GM21619 (cell line): ENCODE measurements around the gene PBX1.

Experiments
- ATAC-seq: cut with Tn5 transposase; IDR thresholded peaks from one replicate; pipeline ENCODE4 v1.9.1; 2021; ENCODE audit not compliant: unreplicated experiment

The PBX1 gene

DNA sequence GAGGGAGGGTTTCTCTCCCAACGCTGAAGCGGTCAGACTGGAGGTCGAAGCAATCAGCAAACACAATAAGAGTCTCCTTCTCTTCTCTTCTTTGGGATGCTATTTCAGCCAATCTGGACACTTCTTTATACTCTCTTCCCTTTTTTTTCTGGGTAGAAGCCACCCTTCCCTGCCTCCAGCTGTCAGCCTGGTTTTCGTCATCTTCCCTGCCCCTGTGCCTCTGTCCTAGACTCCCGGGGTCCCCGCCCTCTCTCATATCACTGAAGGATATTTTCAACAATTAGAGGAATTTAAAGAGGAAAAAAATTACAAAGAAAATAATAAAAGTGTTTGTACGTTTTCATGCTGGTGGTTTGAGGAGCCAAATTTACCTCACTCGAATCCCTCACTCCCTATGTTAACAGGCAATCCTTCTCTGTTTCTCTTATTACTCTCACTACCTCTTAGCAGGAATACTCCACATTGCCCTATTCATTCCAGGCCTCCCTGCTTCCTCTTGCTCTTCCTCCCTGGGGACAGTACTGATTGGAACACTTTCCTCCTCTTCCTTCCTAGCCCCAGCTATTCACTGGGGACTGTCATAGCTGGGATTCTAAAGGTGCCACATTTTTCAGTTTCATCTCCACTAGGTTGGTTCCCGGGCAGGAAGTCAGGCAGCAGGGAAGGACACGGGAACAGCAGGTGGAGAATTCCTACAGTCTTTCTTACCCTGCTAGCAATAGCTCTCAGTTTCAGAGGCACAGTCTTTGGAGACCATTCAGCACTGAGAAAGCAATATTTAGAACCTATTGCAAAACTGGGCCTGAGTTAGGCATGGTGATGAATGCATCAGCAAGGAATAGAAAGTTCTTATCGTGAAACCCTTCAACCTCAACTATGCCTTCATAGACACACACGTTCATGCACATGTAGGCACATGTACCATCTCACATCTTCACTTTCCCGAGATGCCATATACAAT, 288.0 kb downstream of the PBX1 start:
- no peak for ATAC-seq

DNA sequence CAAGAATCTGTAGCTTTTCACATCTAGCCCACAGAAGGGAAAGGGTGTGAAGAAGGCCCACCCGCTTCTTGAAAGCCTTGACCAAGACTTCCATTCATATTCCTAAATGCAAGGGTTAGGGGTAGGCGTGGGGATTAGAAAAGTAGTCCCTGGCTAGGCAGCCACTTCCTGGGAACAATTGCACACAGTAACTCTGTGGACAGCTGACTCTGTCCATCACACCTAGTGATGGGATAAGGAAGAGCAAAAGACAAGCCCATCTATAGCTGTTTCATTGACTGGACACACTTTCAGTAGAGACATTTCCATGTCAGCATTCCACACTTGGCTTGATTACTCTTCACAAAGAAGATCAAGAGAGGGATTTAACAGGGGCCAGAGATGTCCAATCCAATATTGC, 294.2 kb downstream of the PBX1 start:
- no peak for ATAC-seq

DNA sequence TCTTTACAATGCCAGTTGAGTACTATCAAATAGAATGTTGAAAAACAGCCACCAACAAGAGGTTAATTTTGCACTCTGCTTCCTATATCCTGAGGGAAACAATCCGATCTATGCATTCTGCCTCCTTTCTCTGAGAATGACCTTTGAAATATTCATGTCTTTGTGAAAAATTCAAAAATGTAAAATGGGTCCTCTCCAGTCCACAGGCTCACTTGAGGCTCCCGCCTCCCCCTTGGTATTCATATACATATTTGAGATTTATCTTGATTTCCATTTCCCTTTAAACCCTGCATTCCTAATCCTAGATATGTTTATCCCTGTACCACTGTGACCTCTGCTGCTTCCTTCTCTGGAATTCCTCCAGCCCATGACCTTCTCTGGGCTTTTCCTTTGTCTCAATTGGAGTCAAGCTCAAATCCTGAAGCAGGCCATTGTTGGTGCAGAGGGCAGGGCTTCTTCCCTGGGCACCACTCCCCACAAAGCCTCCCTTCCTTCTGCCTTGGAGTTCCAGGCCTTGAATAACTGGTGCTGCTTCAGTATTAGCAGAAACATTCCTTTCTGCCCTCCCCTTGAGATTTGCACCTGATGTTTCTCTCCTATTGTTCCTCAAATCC, 296.8 kb downstream of the PBX1 start:
- no peak for ATAC-seq

DNA sequence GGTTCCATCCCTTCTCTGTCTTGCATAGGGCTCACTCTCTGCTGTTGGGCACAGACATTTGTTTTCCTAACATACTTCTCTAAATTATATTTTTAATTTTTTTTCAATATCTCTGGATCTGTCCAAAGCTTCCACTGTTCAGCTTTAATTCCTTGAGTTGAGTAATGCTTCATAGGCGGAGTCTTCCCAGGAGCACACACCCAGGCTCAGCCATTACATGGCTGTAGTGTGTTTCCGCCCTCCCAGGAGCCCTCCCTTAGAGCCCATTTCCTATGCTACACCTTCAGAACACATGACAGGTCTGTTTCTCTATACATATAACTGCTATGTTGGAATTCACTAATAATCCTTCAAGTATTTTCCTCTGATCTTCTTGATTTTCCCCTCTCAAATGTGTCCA, 297.4 kb downstream of the PBX1 start:
- ATAC-seq = no peak

DNA sequence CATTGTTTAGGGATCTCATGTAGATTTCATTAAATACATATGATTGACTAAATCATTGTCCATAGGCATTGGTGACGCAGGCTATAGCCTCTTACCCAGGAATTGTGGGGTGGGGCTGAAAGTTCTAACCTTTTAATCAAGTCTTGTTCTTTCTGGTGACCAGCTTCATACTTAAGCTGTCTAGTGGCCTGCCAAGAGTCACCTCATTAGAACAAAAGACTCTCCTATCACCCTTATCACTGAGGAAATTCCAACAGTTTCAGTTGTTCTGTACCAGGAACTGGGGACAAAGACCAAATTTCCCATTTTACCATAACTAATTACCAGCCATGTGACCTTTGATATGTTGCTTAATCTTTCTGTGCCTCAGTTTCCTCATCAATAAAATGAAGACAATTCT, 298.5 kb downstream of the PBX1 start:
- ATAC-seq = no peak

DNA sequence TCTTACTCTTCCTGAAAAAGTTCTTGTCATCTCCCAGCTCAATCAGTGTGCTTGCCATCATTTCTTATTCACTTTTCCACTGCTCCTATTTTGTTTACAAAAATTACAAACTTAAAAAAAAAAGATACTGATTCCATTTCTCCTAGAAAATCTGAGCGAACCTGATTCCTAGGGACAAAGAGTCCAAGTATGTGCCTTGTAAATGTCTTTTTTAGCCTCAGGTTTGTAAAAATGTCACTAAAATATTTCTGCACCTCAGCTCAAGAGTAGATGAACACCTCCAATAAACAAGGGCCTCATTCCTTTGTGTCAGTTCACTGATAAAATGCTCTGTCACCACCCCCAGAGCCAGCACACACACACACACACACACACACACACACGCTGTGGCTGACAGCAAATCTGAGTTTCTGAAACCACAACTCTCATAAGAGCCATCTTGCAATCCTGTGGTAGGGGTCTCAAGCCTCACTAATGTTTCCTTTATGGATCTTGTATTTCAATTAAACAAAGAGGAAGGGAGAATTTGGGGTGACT, 299.2 kb downstream of the PBX1 start:
- no peak for ATAC-seq

DNA sequence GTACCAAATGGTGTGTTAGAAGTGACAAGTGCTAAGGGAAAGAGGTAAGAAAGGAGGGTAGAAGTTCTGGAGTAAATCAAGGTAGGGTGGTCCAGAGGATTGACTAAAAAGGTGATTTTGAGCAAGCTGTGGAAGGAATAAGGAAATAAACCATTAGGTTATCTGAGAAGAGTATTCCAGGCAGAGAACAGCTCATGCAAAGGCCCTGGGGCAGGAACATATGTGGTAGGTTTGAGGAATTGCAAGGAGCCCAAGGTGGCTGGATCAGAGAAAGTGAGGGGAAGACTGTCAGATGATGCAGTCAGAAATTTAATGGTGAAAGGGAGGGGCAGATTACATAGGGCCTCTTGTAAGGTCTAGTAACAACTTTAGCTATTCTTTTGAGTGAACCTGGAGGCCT, 302.6 kb downstream of the PBX1 start:
- ATAC-seq = no peak

DNA sequence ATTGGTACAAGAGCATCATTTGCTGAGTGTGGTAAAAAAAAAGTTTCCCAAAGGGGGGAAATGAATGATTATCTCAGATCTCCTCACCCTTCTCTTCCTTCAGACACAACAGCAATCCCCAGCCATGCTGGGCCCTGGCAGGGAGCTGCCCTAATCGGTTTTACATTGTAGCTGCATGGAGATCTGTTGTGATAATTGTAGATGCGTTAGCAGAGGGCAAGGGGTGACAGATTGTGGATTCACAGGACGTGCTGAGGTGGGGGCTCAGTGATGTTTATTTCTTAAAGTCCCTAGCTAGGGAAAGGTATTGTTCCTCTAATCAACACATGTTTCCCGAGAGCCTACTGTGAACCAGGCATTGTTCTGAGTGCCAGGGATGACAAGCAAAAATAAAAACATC, 304.1 kb downstream of the PBX1 start:
- no peak for ATAC-seq

DNA sequence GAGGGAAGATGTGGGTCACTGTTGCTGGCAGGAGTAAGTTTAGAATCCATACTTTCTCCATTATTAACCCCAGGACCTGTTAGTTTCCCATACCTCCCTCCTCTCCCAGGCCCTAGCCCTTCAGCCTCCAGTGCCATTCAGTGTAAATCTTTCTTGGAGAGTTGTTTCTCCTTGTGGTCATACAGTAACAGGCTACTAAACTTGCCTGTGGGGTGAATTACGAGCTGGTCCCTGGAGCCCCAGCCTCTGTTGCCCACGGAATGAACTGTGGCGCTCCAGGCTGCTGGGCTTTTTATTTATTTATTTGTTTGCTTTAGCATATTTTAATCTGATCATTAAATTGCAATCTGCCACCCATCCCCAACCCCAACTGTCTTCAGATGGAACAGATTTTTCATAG, 305.2 kb downstream of the PBX1 start:
- ATAC-seq = no peak

DNA sequence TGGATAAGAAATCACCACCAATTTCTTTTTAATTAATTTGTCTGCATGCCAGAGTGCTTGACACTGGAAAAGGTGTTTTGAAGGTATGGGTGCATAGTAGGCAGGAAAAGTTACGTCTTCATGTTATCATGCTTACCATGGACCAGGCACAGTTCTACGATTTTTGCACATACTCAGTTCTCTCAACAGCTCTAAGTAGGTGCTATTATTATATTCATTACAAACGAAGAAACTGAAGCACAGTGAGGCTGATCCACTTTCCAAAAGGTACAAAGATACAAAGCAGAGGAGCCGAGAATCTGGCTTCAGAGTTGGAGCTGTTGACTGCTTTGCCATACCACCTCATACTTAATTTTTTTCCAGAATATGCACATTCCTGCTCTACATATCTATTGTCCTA, 306.4 kb downstream of the PBX1 start:
- ATAC-seq = no peak

DNA sequence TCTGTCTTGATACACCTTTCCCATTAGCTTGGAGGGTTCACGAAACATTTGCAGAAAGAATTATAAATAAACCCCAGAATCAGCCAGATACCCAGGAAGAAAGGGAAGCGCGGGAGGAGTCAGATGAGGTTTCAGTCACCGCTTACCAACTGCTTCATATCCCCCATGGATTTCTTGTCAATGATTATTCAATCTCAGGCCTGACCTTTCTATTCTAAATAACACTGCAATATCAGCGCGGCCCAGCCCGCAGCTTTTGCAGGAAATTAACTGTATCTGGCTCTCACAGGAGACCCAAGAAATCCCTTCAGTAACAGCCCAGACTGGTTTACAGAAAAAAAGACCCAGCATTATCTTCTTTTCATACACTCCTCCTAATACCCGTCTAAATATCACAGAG, 308.6 kb downstream of the PBX1 start:
- no peak for ATAC-seq

DNA sequence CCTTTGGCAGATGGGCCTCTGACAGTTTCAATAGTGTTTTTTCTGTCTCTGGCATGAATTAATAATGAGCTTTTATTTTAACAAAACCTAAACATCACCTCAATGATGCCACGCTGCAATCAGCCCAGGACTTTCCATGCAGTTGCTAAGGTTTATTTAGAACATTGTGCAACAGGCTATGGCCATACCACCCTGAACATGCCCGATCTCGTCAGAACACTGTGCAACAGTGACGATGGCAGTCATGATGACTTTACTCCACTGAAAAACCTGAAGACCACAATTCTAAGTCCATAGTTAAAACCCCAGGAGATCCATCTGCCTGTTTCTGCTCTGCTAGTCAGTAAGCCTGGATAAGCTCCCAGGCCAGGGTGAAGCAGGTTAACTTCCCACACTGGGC, 310.0 kb downstream of the PBX1 start:
- ATAC-seq = no peak

DNA sequence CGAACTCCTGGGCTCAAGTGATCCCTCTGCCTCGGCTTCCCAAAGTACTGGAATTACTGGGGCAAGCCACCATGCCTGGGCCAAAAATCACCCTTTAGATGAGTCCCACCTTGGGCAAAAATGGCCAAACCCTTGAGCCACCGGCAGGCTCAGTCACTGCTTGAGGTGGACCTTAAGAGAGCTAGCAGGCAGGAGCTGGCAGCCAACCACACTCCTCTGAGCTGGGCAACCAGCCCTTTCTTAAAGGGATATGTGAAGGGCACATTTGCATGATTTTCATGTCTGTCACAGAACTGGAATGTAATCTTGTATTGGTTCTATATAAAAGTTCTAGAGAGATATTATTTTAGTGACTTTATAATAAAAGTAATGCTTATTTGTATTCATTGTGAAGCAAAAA, 316.5 kb downstream of the PBX1 start:
- no peak for ATAC-seq

DNA sequence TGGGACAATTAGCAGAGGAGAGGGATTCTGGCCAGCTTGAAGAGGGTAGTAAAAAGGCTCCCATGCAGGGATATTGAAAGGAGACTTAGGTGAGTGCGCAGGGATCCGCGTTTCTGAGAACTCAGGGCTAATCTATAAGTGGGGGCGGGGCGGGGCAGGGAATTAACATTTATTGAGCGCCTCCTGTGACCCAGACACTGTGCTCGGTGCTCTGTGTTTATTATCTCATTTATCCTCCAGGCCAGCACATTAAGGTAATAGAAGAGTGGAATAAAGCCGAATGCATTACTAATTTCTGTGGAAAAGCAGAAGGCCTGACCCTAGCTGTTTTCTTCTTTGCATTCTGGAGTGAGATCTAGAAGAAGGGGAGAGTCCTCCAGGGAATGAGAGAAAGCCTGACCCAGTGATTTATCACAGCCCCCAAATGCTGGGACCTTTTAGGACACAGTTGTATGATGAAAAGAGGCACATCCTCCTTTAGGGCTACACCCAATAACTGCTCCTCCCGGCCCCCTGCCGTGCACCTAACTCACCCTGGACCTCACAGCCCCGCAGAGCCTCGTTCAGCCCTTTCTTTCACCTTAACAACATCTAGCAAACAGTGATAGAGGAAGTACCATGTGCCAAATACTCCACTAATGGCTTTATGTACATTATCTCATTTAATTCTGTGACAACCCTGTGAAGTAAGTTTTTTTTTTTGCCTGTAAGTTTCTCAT, 317.6 kb downstream of the PBX1 start:
- no peak for ATAC-seq

DNA sequence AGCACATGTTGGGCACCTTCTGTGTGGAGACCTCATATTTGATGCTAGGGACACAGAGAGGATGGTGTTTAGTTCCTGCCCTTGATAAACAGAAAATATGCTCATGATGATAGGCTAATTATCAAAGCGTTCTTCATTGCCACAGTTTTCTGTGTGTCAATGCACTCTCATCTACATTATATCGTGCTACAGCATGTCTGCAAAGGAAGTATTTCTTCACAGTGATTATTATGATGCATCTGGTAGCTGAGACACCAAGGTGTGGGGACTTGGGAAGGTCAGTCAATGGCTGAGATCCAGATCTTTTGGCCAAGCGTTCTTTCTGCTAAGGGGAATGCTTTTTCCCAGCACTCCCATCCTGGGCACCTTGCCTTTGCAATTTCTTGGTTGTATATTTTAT, 321.2 kb downstream of the PBX1 start:
- ATAC-seq = no peak

DNA sequence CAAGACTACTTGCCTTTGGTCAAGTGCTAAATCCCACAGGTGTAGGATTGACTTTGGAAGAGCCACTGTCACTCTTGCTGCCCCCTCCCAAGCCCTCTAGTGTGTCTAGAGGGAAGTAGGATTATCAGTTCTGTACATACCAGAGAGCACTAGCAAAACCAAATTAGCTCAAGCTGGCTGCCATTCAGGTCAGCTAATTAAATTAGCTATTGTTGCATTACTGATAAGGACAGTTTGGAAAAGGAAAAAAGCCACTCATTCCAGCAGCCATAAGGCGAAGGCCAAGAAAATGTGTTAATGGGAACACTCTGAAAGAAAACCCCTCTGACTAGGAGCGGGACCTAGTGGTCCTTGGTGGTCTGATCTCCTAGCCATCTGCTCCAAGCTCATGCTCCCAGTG, 321.7 kb downstream of the PBX1 start:
- ATAC-seq = no peak

DNA sequence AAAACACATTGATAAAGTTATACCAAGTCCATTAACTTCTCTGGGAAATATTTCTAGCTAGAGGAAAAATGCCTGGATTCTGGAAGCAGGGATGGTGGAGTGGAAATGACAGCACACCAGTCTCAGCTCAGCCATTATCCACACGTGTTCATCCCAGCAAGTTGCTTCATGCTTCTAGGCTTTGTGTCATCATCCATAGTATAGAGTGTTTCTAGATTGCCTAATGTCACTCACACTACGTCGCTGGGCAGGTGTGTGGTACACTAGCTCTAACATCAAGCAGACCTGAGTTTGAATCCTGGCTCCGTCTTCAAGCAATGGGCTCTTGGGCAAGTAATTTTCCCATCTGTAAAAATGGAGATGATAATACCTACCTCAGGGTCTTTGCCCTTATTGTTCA, 326.3 kb downstream of the PBX1 start:
- no peak for ATAC-seq

DNA sequence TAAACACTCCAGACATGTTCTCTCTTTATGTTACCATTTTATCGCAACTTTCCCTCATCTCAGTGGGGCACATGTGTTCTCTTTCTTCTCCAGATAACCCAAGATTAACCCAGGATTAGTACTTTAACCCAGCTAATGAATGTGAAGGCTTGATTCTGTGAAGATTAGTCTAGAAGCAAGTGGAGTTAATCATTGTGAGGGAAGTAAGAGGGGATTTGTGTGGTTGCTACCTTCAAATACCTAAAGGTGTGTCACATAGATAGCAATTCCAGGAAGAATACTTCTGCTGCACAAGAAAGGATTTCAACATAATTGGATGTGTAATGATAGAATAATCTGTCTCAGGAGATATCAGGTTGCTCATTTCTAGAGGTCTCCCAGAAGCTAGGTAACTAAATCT, 327.1 kb downstream of the PBX1 start:
- ATAC-seq = no peak

DNA sequence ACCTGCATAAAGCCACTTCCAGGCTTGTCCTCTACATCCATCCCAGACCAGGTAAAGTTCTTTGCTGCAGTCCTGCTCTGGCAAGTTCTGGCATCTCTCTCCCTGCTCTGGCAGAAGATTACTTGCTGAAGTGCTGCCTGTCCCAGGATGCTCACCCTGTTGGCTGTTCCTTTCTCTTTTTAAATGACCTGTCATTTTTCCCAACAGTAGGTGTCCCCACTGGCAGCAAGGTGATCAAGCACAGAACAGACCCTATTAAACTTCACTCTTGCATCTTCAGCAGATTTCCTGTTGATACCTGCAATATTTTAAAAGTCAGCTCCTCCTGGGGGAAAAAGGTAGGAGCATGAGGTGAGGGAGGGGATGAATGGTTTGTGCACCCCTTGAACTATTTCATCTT, 332.6 kb downstream of the PBX1 start:
- no peak for ATAC-seq

DNA sequence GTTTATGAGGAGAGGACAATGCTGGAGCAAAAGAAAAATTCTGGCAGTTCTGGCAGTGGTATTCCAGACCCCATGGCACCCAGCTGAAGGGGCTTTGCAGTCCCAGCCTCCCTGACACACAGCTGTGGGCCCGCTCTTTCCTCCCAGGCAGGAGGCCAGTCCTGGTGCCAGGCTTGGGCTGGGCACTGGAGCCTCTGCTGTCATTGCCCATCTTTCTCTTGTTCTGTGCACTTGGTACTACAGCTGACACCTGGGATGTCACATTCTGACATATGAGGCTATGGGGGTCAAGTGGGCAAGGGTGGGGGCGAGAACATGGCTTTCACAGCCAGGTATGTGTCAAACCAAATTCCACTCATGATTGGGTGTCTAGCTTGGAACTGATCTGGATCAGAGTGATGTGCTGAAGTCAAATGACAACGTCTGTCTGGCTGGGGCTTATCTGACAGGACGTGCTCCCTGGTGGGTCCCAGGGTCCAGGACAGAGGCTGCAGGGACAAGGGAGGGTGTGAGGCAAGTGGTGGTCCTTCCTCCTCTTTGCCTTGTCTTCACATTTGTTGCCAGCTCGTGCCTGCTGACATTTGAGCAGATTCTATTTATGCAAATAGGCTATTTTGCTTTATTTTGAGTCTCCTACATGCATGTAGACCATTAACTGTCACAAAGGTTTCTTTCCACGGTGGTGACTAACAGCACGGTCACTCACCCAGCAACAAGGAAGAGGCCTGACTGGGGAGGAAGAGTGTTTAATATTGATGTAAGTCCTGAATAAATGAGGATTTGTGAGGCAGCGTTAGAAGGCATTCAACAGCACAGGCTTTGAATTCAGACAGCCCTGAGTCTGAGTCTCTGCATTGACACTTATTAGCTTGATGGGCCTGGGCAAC, 336.3 kb downstream of the PBX1 start:
- ATAC-seq = no peak

DNA sequence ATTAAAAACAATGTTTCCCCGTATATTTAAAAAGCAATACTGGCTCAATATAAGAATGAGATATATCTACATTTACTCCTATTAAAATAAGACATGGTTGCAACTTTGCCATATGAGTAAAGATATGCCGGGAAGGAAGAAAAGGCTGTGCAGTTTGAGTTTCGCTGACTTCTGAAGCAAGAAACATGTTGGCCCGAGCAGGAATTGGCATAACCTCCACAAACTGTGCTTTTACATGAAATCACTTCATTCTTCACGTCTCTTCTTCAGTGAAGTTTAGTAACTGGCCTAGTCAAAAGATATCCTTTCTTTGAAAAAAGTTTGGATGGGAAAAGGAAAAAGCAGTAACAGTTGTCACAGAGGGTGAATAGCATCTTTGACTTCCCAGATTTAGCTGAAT, 342.0 kb downstream of the PBX1 start:
- no peak for ATAC-seq
